Smooth muscle cell (in vitro differentiated cells): ENCODE results near the gene HUS1. TPM values are rescaled to one million over a fixed set of nuclear protein-coding genes. Genes with fewer than 3 reads are reported as not detected.

Source experiments
- DNase-seq: peaks from one replicate; lab custom pipeline; 2025; ENCODE audit not compliant: unreplicated experiment; lab: John Stamatoyannopoulos, UW
- H2AFZ ChIP-seq: fragments of 200-600 bp; sonication (generic); 2 replicates; pipeline ENCODE4 v1.6.0; 2016; ENCODE audit warnings: antibody characterized with exemption, low read depth, mild to moderate bottlenecking
- H3F3A ChIP-seq: fragments of 200-600 bp; sonication (generic); 2 replicates; pipeline ENCODE4 v1.6.0; 2017; ENCODE audit warnings: antibody characterized with exemption, low read depth
- H3K27ac ChIP-seq: fragments of 200-600 bp; sonication (generic); 2 replicates; pipeline ENCODE4 v1.5.1; 2016; ENCODE audit warnings: low read depth, mild to moderate bottlenecking
- H3K27me3 ChIP-seq: fragments of 200-600 bp; sonication (generic); 2 replicates; pipeline ENCODE4 v1.6.1; 2016; ENCODE audit warnings: low read depth, mild to moderate bottlenecking
- H3K36me3 ChIP-seq: fragments of 200-600 bp; sonication (generic); 2 replicates; pipeline ENCODE4 v1.5.1; 2016; ENCODE audit warnings: low read depth
- H3K4me1 ChIP-seq: fragments of 200-600 bp; sonication (generic); 2 replicates; pipeline ENCODE4 v1.5.1; 2016; ENCODE audit warnings: low read depth
- H3K4me2 ChIP-seq: fragments of 200-600 bp; sonication (generic); 2 replicates; pipeline ENCODE4 v1.6.0; 2016; ENCODE audit warnings: mild to moderate bottlenecking
- H3K4me3 ChIP-seq: fragments of 200-600 bp; sonication (generic); 2 replicates; pipeline ENCODE4 v1.5.1; 2016; ENCODE audit warnings: mild to moderate bottlenecking
- H3K79me2 ChIP-seq: fragments of 200-600 bp; sonication (generic); 2 replicates; pipeline ENCODE4 v1.6.0; 2016; ENCODE audit warnings: low read depth, mild to moderate bottlenecking
- H3K9ac ChIP-seq: fragments of 200-600 bp; sonication (generic); 2 replicates; pipeline ENCODE4 v1.6.0; 2016; ENCODE audit warnings: low read depth
- H3K9me3 ChIP-seq: fragments of 200-600 bp; sonication (generic); replicated peaks from 2 replicates; pipeline ENCODE4 v1.5.1; 2016; ENCODE audit warnings: low read depth
- H4K20me1 ChIP-seq: fragments of 200-600 bp; sonication (generic); 2 replicates; pipeline ENCODE4 v1.6.0; 2016; ENCODE audit warnings: low read depth
- CTCF ChIP-seq: fragments of 200-600 bp; sonication (generic); IDR thresholded peaks from 2 replicates; pipeline ENCODE4 v1.5.1; 2017; ENCODE audit warnings: borderline replicate concordance, mild to moderate bottlenecking, antibody characterized with exemption; ENCODE audit not compliant: insufficient read depth, poor library complexity, severe bottlenecking
- WGBS: methylation state at CpG from one replicate; pipeline ENCODE4 v1.1.7; 2016; ENCODE audit warnings: low lambda C conversion rate; 5-methylcytosine and 5-hydroxymethylcytosine counted together
- polyA plus RNA-seq: library from polyadenylated mRNA; unstranded; fragments of >200 nt; fragmentation: Nextera tagmentation; extraction: Ambion mirVana; gene quantifications from 2 replicates; pipeline ENCODE4 v1.2.1, GENCODE V29; 2016
- total RNA-seq: library from RNA; depleted of rRNA; stranded (reverse); fragments of >200 nt; gene quantifications from 2 replicates; pipeline ENCODE4 v1.2.3, GENCODE V29; 2014

Gene HUS1
- total and polyA plus RNA-seq, 2 experiments from 2014 or later = 13.2 to 35.8 TPM

GRCh38 chr7:47915616-47915976 is 63.8 kb downstream of the HUS1 start:
- H3K9me3 ChIP-seq = no peaks in the 10 kb centered on the region
- H3K9ac ChIP-seq = no peak overlapping the region
- no peaks in the 10 kb centered on the region for H3F3A ChIP-seq
- peak overlapping the region; percentile 54 for H3K4me2 ChIP-seq
- H2AFZ ChIP-seq = no peak overlapping the region
- H3K36me3 ChIP-seq = no peaks in the 10 kb centered on the region
- H3K27ac ChIP-seq = peak overlapping the region; percentile 71
- H3K4me1 ChIP-seq = peaks cover 14% of the 10 kb centered on the region
- no peak overlapping the region for H3K4me3 ChIP-seq
- DNase-seq = no peak
- no peaks in the 10 kb centered on the region for H3K79me2 ChIP-seq
- WGBS = 91% methylated on average over 2 of the region's 2 CpGs
- no peaks in the 10 kb centered on the region for H4K20me1 ChIP-seq
- H3K27me3 ChIP-seq = no peaks in the 10 kb centered on the region
- TF ChIP-seq CTCF = no peak

GRCh38 chr7:47914717-47915615 is 64.4 kb downstream of the HUS1 start:
- Histone ChIP-seq H3K4me1 (peaks cover 14% of the 10 kb centered on the region), H3K9ac (no peak overlapping the region), H3K4me3 (no peak overlapping the region), H3K27ac (peak overlapping the region; percentile 71), H3K4me2 (peak overlapping the region; percentile 54), H3K9me3 (no peaks in the 10 kb centered on the region), H3K79me2 (no peaks in the 10 kb centered on the region), H3F3A (no peaks in the 10 kb centered on the region), H2AFZ (peak overlapping the region; percentile 6), H3K36me3 (no peaks in the 10 kb centered on the region), H4K20me1 (no peaks in the 10 kb centered on the region), H3K27me3 (no peaks in the 10 kb centered on the region)
- no peak for DNase-seq
- TF ChIP-seq CTCF = no peak
- 17% methylated on average over 5 of the region's 5 CpGs for WGBS

Other genes with a start within 250 kb of the HUS1 start
- 0.04 and 0.18 TPM in 2 replicates for gene PKD1L1, start 31.1 kb downstream of the HUS1 start, total RNA-seq
- 0.06 TPM in 1 of 2 replicates, not detected in the other for gene PKD1L1, start 31.1 kb downstream of the HUS1 start, polyA plus RNA-seq
- not detected in 2 replicates for gene SUN3, start 49.5 kb upstream of the HUS1 start, total RNA-seq
- 0.40 TPM in 1 of 2 replicates, not detected in the other for gene SUN3, start 49.5 kb upstream of the HUS1 start, polyA plus RNA-seq
- not detected in 2 replicates for gene C7orf57, start 55.9 kb upstream of the HUS1 start, total RNA-seq
- gene C7orf57, start 55.9 kb upstream of the HUS1 start, polyA plus RNA-seq = not detected in 2 replicates
- 12.5 and 23.6 TPM in 2 replicates for gene UPP1, start 109.7 kb upstream of the HUS1 start, total RNA-seq
- 43.8 and 56.2 TPM in 2 replicates for gene UPP1, start 109.7 kb upstream of the HUS1 start, polyA plus RNA-seq
- not detected in 2 replicates for gene ABCA13, start 191.8 kb upstream of the HUS1 start, total RNA-seq
- not detected in 2 replicates for gene ABCA13, start 191.8 kb upstream of the HUS1 start, polyA plus RNA-seq